Measurements from ENCODE around the gene SLC18A2.

The SLC18A2 gene

DNA sequence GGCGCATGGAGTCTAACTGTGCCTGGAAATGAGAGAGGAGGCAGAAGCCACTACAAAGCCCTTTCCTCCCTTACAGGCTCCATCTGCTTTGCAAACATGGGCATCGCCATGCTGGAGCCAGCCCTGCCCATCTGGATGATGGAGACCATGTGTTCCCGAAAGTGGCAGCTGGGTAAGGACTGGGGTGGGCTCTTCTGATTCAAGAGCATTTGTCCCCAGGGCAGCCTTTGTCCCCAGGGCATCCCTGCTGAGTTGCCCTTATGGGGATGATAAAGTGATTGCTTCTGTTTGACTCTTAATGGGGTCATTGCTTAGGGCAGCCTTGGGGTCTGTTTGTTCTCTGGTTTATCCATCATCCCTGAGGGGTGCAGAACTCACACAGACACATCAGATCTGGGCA lies 16.8 kb downstream of the SLC18A2 start:
- H3K36me3 ChIP-seq (ENCODE audit: control insufficient read depth, insufficient read depth, low read length) = no peaks in the 10 kb centered on the region
- H3K27me3 ChIP-seq (ENCODE audit: control insufficient read depth, insufficient read depth, low read length) = peaks cover 14% of the 10 kb centered on the region
- H3K9ac ChIP-seq (ENCODE audit: low read length) = no peak overlapping the region
- H3K4me3 ChIP-seq (ENCODE audit: low read length) = no peak overlapping the region
- no peaks in the 10 kb centered on the region for H3K9me3 ChIP-seq (ENCODE audit: control insufficient read depth, low read length)
- H3K4me1 ChIP-seq (ENCODE audit: control insufficient read depth, insufficient read depth, low read length) = no peaks in the 10 kb centered on the region

DNA sequence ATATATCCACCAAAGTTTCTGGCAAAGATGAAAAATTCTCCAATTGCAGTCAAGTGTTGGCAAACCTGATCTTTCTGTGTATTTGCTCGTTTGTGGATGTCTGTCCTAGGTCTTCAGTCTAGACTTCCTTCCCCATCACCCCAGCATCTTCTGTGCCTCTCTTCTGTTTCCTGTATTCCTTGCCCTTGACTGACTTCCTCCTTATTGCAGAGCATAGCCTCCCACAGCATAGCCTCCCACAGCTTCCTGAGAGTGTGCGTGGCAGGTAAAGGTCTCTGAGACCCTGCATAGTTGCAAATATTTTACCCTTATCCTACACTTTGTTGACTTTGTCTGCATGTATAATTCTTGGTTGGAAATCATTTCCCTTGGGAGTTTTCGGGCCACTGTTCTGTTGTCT lies 18.4 kb downstream of the SLC18A2 start:
- no peaks in the 10 kb centered on the region for H3K9me3 ChIP-seq (ENCODE audit: control insufficient read depth, low read length)
- H3K9ac ChIP-seq (ENCODE audit: low read length) = no peak overlapping the region
- no peaks in the 10 kb centered on the region for H3K36me3 ChIP-seq (ENCODE audit: control insufficient read depth, insufficient read depth, low read length)
- H3K4me1 ChIP-seq (ENCODE audit: control insufficient read depth, insufficient read depth, low read length) = no peaks in the 10 kb centered on the region
- peaks cover 14% of the 10 kb centered on the region for H3K27me3 ChIP-seq (ENCODE audit: control insufficient read depth, insufficient read depth, low read length)
- no peak overlapping the region for H3K4me3 ChIP-seq (ENCODE audit: low read length)

DNA sequence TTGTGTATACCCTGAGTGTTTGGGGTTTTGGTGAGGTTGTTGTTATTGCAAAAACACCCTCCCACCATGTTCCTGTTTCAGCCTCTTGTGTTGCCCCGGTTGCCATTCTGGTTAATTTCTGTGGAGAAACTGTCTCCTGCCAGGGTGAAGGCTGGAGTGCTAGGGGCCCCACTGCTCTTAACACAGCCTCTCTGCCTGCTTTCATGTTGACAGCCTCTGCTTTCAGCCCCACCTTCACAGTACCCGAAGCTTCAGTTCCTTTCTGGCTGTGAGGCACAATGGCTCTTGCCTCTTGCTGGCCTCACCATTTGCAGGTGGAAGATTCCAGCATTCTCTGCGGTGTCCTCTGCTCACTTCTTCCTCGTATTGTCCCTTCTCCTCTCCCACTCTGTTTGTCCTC lies 19.2 kb downstream of the SLC18A2 start:
- Histone ChIP-seq H3K9me3 (ENCODE audit: control insufficient read depth, low read length) (no peaks in the 10 kb centered on the region), H3K27me3 (ENCODE audit: control insufficient read depth, insufficient read depth, low read length) (peaks cover 14% of the 10 kb centered on the region), H3K4me3 (ENCODE audit: low read length) (no peak overlapping the region), H3K36me3 (ENCODE audit: control insufficient read depth, insufficient read depth, low read length) (no peaks in the 10 kb centered on the region), H3K9ac (ENCODE audit: low read length) (no peak overlapping the region), H3K4me1 (ENCODE audit: control insufficient read depth, insufficient read depth, low read length) (peaks cover 1% of the 10 kb centered on the region)

DNA sequence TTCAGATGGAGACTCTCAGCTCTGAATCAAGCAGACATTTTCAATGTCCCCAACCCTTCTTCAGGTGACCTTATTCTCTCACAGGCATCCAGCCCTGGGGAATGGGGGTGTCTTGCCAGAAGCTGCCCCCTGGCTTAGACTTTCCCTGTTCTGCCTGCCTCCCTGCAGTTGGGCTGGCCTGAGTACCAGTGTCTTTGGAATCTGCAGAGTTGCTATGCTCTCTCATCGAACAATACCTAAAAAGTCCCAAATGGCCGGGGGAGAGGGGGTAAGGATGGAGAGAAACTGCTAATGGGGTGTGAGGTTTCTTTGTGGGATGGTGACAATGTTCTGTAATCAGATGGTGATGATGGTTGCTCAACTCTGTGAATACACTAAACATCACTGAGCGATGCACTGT lies 20.6 kb downstream of the SLC18A2 start:
- Histone ChIP-seq H3K27me3 (ENCODE audit: control insufficient read depth, insufficient read depth, low read length) (peaks cover 14% of the 10 kb centered on the region), H3K4me1 (ENCODE audit: control insufficient read depth, insufficient read depth, low read length) (peaks cover 5% of the 10 kb centered on the region)

DNA sequence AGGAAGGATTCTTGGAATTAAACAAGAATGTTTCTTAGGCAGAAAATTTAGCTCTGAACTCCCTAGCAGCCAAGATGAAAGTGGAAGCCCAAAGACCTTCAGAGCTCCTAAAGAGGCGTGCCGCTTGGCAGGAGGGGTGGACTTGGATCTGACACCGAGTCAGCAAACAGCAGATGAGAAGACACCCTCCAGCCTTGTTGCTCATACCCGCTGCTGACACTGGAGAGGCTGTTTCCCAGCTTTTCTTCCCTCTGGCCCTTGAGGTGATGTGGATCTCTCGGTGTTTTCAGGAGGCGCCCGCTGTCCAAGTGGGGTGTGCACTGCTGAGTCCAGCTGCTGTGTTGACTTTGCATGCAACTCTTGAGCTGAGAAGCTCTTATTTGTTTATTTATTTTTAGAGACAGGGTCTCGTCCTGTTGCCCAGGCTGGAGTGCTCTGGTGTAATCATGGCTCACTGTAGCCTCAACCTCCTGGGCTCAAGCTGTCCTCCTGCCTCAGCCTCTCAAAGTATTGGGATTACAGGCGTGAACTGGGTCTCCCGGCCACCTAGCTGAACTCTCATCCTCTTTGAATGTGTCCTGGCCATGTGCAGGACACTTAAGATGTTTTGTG lies 21.5 kb downstream of the SLC18A2 start:
- peaks cover 5% of the 10 kb centered on the region for H3K4me1 ChIP-seq (ENCODE audit: control insufficient read depth, insufficient read depth, low read length)
- no peaks in the 10 kb centered on the region for H3K9me3 ChIP-seq (ENCODE audit: control insufficient read depth, low read length)
- H3K27me3 ChIP-seq (ENCODE audit: control insufficient read depth, insufficient read depth, low read length) = peaks cover 14% of the 10 kb centered on the region
- no peaks in the 10 kb centered on the region for H3K36me3 ChIP-seq (ENCODE audit: control insufficient read depth, insufficient read depth, low read length)
- H3K9ac ChIP-seq (ENCODE audit: low read length) = no peak overlapping the region
- no peak overlapping the region for H3K4me3 ChIP-seq (ENCODE audit: low read length)

More for the DNA sequence above, 20.6 kb downstream of the SLC18A2 start:
- Histone ChIP-seq H3K4me3 (ENCODE audit: low read length) (no peak overlapping the region), H3K36me3 (ENCODE audit: control insufficient read depth, insufficient read depth, low read length) (no peaks in the 10 kb centered on the region), H3K9me3 (ENCODE audit: control insufficient read depth, low read length) (no peaks in the 10 kb centered on the region), H3K9ac (ENCODE audit: low read length) (no peak overlapping the region)

DNA sequence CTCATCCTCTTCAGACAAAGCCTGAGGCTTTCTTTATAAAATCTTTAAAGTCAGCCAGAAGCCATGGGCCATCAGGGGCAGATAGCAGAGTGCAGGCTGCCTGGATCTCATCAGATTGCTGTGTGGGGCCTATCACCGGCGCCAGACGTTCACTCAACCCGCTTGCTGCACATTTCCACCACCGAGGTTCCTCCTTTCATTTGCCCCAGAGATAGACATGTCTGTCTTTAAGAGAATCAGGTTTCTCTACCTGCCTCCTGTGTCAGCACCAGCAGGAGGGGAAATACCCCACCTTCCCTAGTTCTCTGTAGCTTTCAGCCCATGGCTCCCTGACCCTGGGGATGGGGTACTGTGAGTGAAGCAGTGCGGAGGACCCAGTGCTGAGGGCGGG lies 22.0 kb downstream of the SLC18A2 start:
- Histone ChIP-seq H3K36me3 (ENCODE audit: control insufficient read depth, insufficient read depth, low read length) (no peaks in the 10 kb centered on the region), H3K27me3 (ENCODE audit: control insufficient read depth, insufficient read depth, low read length) (peaks cover 10% of the 10 kb centered on the region), H3K9ac (ENCODE audit: low read length) (no peak overlapping the region), H3K4me3 (ENCODE audit: low read length) (no peak overlapping the region), H3K9me3 (ENCODE audit: control insufficient read depth, low read length) (no peaks in the 10 kb centered on the region), H3K4me1 (ENCODE audit: control insufficient read depth, insufficient read depth, low read length) (peaks cover 5% of the 10 kb centered on the region)

DNA sequence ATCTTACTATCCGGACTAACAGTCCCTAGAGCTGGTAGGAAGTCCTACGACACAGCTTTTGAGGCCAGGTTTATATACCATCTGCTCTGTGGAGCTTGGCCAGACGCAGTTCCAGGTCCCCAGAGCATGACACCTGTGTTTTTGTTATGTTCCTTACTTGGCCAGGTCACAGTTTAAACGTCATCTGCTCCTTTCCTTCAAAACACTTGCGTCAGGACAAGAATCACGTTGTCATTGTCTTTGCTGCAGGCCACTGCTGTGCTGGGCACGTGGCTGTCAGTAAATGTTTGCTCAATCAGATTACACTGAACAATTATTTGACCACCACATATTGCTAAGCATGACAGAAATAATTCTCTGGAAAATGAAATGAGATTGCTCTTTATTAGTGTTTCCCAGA lies 23.9 kb downstream of the SLC18A2 start:
- Histone ChIP-seq H3K9me3 (ENCODE audit: control insufficient read depth, low read length) (no peaks in the 10 kb centered on the region), H3K36me3 (ENCODE audit: control insufficient read depth, insufficient read depth, low read length) (no peaks in the 10 kb centered on the region), H3K4me3 (ENCODE audit: low read length) (no peak overlapping the region), H3K27me3 (ENCODE audit: control insufficient read depth, insufficient read depth, low read length) (peaks cover 10% of the 10 kb centered on the region), H3K4me1 (ENCODE audit: control insufficient read depth, insufficient read depth, low read length) (peaks cover 5% of the 10 kb centered on the region), H3K9ac (ENCODE audit: low read length) (no peak overlapping the region)

DNA sequence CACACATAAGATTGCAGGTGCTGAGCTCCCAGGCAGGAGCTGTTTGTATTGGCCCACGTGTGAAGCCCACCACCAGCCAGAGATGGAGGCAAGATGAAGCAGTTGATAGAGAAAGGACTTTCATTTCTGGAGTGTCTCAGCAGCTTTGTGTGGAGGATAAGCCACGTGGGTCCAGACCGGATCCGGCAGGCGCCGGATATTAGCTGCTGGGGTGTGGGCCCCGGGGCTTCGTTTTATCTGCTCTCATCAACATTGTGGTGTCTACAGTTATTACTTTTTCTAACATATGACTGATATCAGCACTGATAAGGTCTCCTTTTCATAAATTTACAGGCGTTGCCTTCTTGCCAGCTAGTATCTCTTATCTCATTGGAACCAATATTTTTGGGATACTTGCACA lies 25.5 kb downstream of the SLC18A2 start:
- peaks cover 5% of the 10 kb centered on the region for H3K4me1 ChIP-seq (ENCODE audit: control insufficient read depth, insufficient read depth, low read length)
- H3K36me3 ChIP-seq (ENCODE audit: control insufficient read depth, insufficient read depth, low read length) = no peaks in the 10 kb centered on the region
- H3K4me3 ChIP-seq (ENCODE audit: low read length) = no peak overlapping the region
- H3K27me3 ChIP-seq (ENCODE audit: control insufficient read depth, insufficient read depth, low read length) = peaks cover 6% of the 10 kb centered on the region
- no peaks in the 10 kb centered on the region for H3K9me3 ChIP-seq (ENCODE audit: control insufficient read depth, low read length)
- H3K9ac ChIP-seq (ENCODE audit: low read length) = no peak overlapping the region

DNA sequence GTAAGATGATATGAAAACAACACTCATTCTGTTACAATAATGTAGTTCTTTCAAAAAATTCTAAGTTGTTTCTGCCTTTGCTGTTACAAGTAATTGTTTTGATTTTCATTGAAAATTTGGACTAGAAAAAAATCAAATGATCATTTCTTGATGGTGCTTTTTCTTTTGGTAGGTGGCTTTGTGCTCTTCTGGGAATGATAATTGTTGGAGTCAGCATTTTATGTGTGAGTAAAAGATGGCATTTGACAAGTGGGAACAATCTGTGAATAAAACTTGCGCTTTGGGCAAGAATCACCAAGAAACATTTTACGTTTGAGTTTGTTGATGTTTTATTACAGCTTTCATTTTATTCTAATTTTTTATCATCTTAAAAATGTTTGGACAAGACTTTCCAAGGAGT lies 25.9 kb downstream of the SLC18A2 start:
- Histone ChIP-seq H3K4me1 (ENCODE audit: control insufficient read depth, insufficient read depth, low read length) (peaks cover 5% of the 10 kb centered on the region), H3K9ac (ENCODE audit: low read length) (no peak overlapping the region), H3K36me3 (ENCODE audit: control insufficient read depth, insufficient read depth, low read length) (no peaks in the 10 kb centered on the region), H3K4me3 (ENCODE audit: low read length) (no peak overlapping the region), H3K27me3 (ENCODE audit: control insufficient read depth, insufficient read depth, low read length) (peaks cover 6% of the 10 kb centered on the region), H3K9me3 (ENCODE audit: control insufficient read depth, low read length) (no peaks in the 10 kb centered on the region)

DNA sequence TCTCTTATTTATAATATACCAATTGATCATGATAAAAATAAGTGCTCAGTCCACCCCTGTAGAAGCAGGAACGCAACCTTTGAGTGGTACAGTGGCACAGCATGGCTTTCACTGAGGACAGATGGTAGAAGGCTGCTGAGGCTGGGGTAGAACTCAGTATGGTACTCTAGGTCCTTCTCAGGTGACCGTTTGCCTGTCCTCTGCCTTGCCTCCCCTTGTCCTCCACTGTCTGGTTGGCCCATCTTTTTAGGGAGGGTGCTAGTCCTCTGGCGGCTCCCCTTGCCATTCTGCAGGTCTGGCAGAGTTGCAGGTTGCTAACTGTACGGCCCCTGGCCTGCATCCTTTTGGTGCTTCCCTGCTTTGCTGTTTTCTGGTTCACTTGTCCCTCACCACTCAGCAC lies 27.3 kb downstream of the SLC18A2 start:
- Histone ChIP-seq H3K36me3 (ENCODE audit: control insufficient read depth, insufficient read depth, low read length) (no peaks in the 10 kb centered on the region), H3K9me3 (ENCODE audit: control insufficient read depth, low read length) (no peaks in the 10 kb centered on the region), H3K27me3 (ENCODE audit: control insufficient read depth, insufficient read depth, low read length) (no peaks in the 10 kb centered on the region), H3K9ac (ENCODE audit: low read length) (no peak overlapping the region), H3K4me1 (ENCODE audit: control insufficient read depth, insufficient read depth, low read length) (peaks cover 5% of the 10 kb centered on the region), H3K4me3 (ENCODE audit: low read length) (no peak overlapping the region)

DNA sequence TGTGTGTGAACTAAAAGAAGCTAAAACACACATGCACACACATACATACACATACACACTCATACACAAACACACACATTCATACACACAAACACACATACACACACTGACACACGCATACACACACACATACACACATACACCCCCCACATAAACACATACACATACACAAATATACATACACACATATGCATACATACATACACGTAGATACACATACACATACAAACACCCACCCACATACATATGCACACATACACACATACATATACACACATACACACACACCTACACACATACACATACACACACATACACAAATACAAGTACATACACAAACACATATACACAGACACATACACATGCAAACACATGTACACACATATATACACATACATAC lies 28.0 kb downstream of the SLC18A2 start:
- Histone ChIP-seq H3K9ac (ENCODE audit: low read length) (no peak overlapping the region), H3K9me3 (ENCODE audit: control insufficient read depth, low read length) (no peaks in the 10 kb centered on the region), H3K36me3 (ENCODE audit: control insufficient read depth, insufficient read depth, low read length) (no peaks in the 10 kb centered on the region), H3K4me1 (ENCODE audit: control insufficient read depth, insufficient read depth, low read length) (peaks cover 5% of the 10 kb centered on the region), H3K4me3 (ENCODE audit: low read length) (no peak overlapping the region), H3K27me3 (ENCODE audit: control insufficient read depth, insufficient read depth, low read length) (no peaks in the 10 kb centered on the region)

DNA sequence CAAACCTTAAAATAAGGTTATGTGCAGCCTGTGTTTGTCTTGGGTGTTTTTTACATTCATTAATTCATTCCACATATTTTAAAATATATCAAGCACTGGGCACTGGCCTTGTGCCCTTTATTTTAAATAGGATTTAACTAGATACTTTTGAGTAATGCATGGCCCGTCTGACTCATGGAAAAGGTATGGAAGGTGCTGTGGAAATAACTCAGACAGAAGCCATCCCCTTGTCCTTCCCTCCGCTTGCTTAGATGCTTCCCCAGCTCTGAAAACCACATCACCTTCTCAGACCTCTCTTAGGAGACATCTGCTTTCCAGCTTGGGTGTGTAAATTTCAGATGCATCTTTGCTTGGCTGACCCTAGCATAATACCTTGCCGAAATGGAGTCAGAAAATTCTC lies 30.5 kb downstream of the SLC18A2 start:
- Histone ChIP-seq H3K9me3 (ENCODE audit: control insufficient read depth, low read length) (no peaks in the 10 kb centered on the region), H3K36me3 (ENCODE audit: control insufficient read depth, insufficient read depth, low read length) (no peaks in the 10 kb centered on the region), H3K9ac (ENCODE audit: low read length) (no peak overlapping the region), H3K27me3 (ENCODE audit: control insufficient read depth, insufficient read depth, low read length) (no peaks in the 10 kb centered on the region), H3K4me1 (ENCODE audit: control insufficient read depth, insufficient read depth, low read length) (no peaks in the 10 kb centered on the region), H3K4me3 (ENCODE audit: low read length) (no peak overlapping the region)

All from mucosa of stomach (tissue), 1 donor.